Bone marrow (tissue), 2 donors: ENCODE measurements around the gene PDE4C.
"Not testable (repeated sequence)": the region's sequence is repeated elsewhere in the genome, so short reads cannot be mapped to it uniquely, and the experiment has no call there.

ENCODE experiments used
- DNase-seq, 2 donors: peaks; one replicate each; lab custom pipeline; 2025; lab: John Stamatoyannopoulos, UW

The PDE4C gene

DNA sequence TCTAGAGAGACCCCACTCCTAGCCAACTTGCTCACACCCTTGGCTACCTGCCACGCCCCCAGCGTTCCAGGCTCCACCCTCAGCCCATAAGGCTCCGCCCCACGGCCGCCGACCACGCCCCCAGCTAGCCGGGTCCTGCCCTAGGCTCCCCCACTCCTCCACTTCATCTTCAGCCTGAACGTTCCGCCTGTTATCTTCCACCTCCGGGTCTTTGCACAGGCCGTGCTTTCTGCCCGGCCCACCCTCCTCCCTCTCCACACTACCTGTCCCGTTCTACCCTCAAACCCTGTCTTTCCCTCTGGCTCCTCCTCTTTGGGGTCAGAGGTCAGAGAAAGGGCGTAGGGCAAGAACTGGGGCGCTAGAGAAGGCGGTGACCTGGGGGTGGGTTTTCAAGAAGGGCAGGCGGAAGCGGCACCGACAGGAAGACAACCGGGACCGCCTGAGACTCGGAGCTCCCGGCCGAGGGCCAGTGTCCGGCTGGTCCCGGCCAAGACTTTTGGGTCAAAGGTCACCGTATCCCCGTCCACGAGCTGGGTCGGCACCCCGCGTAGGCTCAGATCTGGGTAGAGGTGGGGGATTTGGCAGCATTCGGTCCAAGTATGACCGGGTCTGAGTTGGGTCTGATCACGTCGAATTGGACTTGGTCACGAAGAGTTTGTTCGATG lies 2.2 kb downstream of the PDE4C start:
- peak in 1 of 2 donors; percentile 44 for DNase-seq

DNA sequence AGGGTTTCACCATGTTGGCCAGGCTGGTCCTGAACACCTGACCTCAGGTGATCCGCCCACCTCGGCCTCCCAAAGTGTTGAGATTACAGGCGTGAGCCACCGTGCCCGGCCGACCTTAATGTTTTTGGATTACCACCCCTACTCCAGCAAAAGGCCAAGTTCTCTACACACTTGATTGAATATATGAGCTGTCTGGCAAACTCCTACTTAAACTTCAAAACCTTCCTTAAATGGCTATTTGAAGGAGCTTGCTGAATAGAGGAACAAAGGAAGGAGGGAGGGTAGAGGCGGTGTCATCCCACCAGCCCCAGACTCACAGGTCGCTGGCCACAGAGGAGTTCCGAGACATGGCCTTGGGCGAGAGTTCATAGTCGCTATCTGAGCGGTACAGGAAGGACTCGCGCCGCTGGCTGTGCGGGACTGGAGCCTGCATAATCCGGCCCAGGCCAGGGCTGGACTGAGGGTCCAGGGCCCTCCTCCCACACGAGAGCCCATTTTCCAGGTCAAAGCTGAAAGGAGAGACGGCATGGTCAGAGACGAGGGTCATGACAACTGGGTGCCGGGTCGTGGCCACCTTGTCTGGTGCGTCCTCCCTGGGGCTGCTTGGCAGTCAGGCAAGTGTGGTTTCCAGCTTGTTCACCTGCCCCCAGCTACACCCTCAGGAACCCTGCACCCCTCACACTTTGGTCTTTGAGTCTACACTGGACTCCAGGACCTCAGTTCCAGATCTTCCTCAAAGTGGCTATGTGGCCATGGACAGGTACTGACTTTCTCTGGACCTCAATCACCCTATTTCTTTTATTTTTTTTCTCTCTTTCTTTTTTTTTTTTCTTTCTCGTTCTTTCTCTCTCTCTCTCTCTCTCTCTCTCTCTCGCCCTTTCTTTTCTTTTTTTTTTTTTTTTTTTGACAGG lies 4.2 kb downstream of the PDE4C start:
- no peak for DNase-seq

DNA sequence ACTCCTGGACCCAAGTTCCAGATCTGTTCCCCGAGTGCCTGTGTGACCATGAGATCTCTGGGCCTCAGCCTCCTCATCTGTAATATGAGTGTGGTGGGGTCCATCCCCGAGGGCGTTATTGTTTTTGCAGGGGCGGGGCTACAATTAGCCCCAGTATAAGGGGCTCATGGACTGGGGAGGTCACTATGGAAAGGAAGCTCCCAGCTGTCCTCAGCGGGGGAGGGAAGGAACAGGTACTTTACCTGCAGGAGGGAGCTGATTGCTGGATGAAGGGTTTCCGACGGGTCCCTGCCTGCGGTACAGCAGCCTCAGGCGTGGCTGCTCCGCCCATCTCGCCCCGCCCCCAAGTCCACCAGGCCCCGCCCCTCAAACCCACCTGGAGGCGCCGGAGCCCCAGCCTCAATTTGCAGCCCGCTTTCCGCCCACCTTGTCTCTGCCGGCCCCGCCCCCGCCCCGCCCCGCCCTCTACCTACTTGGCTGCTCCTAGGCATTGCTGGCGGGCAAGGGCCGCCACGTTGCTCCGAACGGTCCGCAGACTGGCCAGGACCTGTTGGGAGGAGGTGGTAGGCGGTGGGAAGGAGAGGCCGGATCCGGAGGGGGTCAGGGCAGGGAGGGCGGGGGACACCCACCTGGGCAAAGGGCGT lies 5.5 kb downstream of the PDE4C start:
- no peak for DNase-seq

DNA sequence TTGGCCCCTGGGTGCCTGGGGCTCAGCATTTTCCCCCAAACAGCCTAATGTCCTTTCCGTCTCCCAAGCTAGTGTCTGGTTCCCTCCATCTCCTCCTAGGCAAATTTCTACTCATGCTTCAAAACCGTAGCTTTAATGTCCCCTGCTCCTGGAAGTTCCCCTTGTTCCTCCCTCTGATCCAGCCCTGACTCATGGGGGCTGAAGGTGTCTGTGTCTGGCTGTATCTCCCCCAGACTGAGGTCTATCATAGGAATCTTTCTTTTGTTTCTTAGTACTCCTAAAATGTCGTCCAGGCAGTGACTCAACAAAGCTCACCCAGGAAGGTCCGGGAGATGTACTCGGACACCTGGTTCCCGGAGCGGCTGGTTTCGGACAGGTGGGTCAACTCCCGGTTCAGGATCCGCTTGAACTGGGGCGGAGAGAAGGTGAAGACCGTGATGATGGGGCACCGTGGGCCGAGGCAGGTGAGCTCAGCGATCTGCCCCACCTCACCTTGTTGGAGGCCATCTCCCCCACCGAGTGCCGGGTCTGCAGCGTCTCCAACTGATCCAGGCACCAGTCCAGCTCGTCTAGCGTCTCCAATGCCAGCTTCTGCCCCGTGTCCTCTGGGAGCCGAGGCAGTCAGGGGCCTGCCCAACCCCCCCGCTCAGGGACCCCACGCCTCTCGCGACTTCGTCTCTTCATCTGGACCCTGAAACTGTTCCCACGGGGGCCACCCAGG lies 6.2 kb downstream of the PDE4C start:
- no peak for DNase-seq

DNA sequence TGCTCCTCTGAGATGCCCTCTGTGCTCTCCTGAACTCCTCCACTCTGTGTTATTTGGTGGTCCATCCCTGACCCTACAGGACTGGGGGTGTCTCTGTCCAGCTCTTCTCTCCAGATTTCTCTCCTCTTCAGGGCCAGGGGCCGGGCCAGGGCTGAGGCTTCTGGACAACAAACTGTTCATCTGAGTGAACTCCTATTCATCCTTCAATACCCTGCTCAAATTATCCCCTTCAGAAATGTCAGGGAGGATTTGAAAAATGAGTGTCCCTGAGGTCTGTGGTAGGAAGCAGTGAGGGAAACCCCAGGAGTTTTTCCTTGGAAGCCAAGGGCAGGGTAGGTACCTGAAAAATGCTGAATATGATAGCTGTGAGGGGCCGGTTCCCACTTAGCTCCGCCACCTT lies 7.6 kb downstream of the PDE4C start:
- DNase-seq, result no peak

DNA sequence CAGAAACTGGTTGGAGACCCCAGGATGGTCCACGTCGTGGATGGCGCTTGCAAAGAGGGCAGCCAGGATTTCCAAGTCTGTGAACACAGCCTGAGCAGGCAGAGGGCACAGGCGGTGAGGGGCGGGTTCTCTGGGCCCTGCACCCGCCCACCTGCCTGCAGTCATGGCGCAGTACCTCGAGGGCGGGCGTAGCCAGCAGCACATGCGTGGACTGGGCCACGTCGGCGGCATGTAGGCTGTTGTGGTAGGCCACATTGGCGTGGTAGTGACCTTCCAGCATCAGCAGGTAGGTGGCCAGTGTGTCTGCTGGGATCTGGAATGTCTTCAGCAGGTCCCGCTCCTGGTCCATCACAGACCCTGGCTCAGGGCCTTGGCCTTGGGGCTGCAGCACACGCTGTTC lies 8.1 kb downstream of the PDE4C start:
- no peak for DNase-seq

DNA sequence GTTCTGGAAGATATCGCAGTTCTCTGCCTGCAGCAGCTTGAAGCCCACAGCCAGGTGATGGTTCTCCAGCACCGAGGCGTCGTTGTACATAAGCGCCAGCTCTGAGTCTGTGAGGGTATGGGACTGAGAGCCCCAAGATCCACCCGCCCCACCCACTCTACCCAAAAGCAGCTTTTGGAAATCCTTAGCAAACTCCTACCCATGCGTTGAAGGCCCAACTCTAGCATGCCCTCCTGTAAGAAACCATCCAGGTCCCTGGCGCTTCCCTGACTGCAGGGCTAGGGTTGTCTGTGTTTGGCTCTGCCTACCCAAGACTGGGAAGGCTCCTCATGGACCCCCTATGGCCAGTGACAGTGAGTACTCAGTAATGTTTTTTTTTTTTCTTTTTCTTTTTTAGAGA lies 9.4 kb downstream of the PDE4C start:
- DNase-seq, result no peak

DNA sequence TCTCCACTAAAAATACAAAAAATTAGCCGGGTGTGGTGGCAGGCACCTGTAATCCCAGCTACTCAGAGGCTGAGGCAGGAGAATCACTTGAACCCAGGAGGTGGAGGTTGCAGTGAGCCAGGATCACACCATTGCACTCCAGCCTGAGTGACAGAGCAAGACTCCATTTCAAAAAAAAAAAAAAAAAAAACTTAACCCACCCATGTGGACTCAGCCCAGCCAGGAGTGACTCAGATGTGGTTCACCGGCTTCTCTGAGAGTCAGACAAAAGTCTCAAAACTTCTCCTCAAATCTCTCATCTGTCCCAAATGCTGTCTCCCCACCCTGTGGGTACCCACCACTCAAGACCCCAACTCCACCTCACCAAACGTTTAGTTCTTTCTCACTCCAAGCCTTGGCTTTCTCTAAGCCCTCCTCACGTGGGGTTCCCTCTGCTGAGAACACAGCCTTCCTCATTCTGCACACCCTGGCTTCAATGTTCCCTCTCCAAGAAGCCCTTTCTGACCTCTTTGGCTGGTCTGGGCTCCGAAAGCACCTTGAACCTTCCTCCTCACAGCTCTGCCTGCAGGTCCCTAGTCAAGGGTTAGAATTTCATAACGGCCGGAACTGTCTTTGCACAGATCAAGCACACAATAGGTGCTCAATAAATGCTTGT lies 11.3 kb downstream of the PDE4C start:
- DNase-seq, result no peak

DNA sequence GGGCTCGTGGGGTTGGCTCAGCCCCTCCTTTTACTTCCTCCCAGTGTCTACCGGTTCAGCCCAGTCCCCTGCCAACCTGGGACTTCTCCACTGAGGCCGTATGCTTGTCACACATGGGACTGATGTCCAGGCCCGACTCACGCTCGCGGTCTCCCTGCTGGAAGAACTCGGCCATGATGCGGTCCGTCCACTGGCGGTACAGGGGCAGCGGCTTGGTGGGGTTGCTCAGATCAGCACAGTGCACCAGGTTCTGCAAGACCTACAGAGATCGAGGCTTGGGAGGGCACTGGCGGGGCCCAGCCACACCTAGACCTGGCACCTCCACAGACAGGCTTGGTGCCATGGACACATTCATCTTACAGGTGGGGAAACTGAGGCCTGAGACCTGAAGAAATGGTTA lies 14.6 kb downstream of the PDE4C start:
- DNase-seq, result no peak

DNA sequence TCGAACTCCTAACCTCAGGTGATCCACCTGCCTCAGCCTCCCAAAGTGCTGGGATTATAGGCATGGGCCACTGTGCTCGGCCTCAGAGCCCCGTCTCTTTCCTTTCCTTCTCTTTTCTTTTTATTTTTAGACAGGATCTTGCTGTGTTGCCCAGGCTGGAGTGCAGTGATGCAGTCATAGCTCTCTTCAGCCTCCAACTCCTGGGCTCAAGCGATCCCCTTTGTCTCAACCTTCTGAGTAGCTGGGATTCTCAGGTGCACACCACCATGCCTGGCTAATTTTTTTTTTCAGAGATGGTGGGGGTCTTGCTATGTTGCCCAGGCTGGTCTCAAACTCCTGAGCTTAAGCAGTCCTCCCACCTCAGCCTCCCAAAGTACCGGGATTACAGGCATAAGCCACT lies 16.3 kb downstream of the PDE4C start:
- DNase-seq, result not testable (repeated sequence)

DNA sequence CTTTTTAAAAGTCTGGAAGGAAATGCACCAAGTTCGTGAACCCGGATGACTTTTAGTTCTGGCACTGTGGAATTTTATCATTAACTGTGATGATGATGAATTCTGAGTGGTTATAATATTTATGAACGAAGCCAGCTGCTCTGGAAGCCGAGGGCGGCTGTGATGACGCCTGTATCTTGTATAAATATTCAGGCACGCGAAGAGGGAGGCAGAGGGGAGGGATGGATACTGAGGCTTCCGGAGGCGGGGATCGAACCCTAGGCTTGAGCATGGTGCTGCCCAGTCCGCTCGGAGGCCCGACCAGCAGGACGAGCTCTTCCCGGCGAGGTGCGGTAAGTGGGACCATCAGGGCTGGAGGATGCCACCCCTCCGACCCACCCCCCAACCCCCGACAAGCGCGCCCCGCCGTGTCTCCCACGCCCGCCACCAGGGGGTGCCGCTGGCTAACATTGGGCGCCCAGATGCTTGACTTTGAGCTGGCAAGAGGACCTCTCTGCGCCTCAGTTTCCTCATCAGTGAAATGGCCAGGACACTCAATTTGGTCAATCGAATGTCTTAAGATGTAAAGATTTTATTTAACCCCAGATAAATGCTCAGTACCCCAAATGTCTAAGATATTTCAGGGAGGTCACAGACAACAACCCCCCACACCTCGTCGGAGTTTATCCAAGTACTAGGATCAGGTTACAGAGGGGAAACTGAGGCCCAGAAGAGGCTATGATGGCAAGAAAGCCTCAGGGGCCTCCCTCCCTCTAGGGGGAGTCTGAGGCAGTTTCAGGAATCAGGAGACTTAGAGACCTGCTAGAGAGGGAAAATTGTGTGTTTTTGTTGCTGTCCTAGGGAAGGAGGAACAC lies 17.9 kb downstream of the PDE4C start:
- peak in 1 of 2 donors; percentile 17 for DNase-seq

DNA sequence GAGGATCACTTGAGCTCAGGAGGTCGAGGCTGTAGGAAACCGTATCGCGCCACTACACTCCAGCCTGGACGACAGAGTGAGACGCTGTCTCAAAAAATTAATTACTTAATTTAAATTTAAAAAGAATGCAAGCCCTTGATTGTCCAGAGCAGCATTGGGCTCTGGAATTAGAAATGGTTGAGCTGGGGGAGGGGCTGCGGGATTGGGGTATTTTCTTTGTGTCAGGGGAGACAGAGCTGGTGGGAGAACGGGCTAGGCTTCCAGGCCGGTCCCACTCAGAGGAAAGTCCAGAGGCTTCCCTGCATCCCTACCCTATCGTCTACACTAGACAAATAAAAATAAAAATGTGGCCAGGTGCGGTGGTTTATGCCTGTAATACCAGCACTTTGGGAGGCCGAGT lies 20.2 kb downstream of the PDE4C start:
- no peak for DNase-seq

DNA sequence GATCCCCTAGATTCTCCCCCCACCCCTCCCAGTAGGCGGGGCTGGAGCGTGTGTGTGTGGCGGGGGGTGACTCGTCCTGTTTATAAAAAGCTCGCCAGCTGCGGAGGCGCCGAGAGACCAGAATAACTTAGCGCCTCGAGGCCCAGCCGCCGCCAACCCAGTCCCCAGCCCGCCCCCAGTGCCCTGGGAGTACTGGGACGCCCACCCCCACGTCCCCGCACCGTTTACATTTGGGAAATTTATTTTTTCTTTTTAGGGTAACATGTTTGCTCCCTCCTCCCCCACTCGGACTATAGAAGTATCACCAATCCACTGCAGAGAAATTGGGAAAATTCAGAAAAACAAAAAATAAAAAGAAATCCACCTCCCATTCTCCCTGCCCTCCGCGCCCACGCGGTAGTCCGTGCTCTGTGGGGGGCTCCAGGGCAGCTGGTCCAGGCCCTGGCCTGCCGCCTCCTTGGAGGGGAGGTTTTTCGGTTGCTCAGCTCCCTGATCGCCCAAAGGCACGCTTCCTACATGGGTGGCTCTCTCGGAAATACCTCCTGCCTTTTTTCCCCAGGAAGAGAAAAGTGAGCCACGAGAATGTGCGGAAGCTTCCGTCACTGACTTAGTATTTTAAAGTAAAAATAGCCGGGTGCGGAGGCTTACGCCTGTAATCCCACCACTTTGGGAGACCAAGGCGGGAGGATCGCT lies 20.9 kb downstream of the PDE4C start:
- peak; percentile 38 to 41 for DNase-seq

DNA sequence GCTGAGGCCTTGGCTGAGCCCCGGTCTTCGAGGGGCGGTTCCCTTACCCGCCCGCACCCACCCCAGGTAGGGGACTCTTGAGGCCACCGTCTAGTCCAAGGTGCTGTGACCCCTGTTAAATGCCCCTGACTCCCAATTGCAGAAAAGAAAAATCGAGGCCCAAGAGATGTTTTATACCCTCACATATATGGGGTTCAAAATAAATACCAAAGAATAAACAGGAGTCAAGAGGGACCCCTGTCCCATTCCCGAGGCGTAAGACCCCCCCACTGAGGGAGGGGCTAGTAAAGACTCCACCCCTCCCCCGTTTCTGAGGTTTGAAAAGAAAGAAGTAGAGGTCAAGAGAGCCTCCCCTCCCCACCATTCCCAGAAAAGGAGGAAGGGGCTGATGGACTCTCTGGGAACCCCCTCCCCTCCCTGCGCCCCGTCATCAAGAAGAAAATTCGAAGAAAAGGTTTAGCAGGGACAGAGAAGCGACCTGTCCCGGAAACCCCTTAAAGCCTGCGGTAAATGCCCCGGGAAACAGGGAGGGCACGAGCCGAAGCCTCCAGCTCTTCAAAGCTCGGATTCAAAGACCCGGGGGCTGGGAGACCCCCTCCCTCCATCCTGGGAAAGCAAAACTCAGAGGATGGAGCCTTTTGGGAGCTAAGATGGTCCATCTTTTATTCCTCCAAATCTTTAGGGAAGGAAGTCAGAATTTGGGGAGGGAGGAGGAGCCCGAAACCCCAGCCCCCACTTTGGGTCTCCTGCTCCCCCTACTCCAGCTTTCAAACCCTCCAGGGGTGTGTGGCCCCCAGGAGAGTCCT lies 21.6 kb downstream of the PDE4C start:
- DNase-seq, result peak in 1 of 2 donors; percentile 66

DNA sequence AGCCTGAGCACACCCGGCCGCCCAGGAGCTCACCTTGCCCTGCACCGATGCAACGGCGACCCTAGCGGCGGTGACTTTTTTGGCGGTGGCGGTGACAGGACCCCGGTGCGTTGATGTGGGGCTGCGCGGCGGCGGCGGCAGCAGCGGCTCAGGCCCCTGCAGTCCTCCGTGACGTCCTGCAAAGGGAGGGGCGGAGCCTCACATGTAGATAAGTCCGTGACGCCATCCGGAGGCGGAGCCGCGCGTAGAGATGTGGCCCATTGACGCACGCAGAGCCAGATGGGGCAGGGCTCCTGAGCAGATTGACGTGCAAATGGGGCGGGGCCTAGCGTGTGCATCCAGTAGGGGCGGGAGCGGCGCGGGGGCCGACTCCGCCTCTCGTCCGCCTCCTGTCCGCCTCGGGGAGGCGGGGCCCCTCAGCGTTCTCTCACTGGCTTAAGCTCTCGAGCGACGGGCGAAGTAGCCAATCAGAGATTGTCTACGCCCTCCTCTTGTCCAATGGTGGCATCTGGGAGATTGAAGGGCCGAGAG lies 22.3 kb downstream of the PDE4C start, which contains the start of gene RAB3A:
TSS of gene RAB3A (minus strand) at position 180 of the 531 bp plus-strand sequence. CDS start 1,302 bp downstream, outside the sequence.
- peak; percentile 95 to 100 for DNase-seq

DNA sequence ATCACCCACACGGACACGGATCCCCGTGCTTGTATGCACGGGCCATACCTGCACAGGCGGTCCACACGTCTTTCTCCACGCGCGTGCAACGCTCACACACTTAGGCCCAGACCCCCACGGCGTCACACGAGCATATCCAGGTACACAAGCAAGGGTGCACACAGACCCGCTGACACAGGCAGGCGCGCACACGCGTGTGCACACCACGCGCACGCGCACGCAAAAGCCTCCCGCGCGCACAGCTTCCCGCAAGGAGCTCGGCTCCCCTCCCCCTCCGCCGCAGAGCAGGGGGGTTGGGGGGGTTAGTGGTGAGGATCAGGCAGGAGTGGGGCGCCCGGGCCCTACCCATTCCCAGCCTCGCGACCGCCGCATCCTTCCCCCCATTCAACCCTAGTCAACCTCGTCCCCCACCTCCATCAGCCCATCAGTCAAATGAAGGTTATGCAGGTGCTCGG lies 22.8 kb downstream of the PDE4C start:
- DNase-seq, result no peak

DNA sequence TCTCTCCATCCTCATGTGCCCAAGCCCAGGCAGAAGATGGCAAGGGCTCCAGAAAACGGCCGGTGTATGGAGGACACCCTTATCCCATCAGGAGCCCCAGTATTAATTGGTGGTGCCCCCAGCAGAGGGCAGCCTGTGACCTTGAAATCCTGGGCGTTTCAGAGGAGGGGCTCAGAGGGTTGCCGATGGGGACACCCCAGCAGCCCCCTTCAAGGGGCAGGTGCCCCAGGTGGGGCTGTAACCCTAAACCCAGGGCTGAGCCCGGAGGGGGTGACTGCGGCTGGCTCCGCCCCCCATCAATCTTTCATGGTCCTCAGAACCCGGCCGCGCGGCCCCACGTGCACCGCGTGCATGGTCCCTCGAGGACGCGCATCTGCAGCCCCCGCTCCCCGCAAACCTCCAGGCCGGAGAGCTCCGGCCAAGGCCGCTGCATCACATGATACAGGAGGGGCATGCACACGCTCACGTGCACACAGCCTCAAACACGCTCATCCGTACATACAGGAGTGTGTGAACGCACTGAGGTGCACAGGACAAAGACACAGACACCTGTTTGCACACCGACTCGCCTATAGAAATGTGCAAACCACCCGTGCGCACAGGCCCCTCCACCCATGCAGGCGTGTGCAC lies 23.3 kb downstream of the PDE4C start:
- DNase-seq, result no peak

DNA sequence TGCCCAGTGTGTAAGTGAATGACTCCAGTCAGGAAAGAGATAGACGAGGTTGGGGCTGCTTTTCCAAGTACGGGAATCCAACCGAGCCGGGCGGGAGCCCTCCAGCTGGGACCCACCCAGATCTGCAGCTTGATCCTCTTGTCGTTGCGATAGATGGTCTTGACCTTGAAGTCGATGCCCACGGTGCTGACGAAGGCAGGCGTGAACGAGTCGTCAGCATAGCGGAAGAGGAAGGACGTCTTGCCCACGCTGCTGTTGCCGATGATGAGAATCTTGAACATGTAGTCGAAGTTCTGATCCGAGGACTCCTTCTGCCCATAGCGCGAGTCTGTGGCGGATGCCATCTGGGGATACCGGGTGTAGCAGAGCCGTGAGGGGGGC lies 23.9 kb downstream of the PDE4C start:
- DNase-seq, result no peak
